HEK293T (cell line): ENCODE results near the gene RASSF5.

Experiments used
- BHLHE40 ChIP-seq: fragments of 450-650 bp; IDR thresholded peaks from 2 replicates; pipeline ENCODE4 v1.6.1; 2016; ENCODE audit warnings: mild to moderate bottlenecking, moderate library complexity, borderline replicate concordance
- ELF4 ChIP-seq: fragments of 450-650 bp; IDR thresholded peaks from 2 replicates; pipeline ENCODE4 v1.6.1; 2017; ENCODE audit warnings: antibody characterized with exemption
- FOXA1 ChIP-seq: fragments of 450-650 bp; IDR thresholded peaks from 2 replicates; pipeline ENCODE4 v1.6.1; 2016; ENCODE audit warnings: mild to moderate bottlenecking
- FOXK2 ChIP-seq: fragments of 450-650 bp; IDR thresholded peaks from 2 replicates; pipeline ENCODE4 v1.6.1; 2016; ENCODE audit warnings: mild to moderate bottlenecking
- LEF1 ChIP-seq: fragments of 450-650 bp; IDR thresholded peaks from 2 replicates; pipeline ENCODE4 v1.6.1; 2017; ENCODE audit warnings: mild to moderate bottlenecking, borderline replicate concordance
- SP1 ChIP-seq: fragments of 450-650 bp; IDR thresholded peaks from 2 replicates; pipeline ENCODE4 v1.6.1; 2017
- TARDBP ChIP-seq: fragments of 450-650 bp; IDR thresholded peaks from 2 replicates; pipeline ENCODE4 v1.6.1; 2016

DNA sequence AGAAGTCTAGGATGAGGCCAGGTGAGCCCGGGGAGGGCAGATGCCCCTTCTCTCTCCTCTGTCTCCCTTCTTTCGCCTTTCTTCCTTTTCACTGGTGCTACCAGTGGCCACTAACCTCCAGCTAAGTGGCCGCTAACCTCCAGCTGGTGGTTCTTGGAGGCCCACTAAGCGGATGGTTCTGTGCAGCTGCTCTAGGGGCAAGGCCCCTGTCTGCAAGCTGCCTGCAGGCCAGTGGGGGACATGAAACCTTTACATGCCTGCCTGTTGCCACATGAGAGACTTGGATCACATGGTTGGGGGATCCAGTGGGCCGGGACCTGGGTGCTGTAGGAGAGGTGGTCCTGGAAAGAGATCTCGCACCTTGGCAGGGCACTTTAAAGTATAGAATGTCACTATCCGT lies 19.4 kb upstream of the RASSF5 start:
- TF ChIP-seq FOXK2 (no peak), BHLHE40 (no peak), SP1 (no peak), FOXA1 (no peak), ELF4 (no peak), LEF1 (no peak), TARDBP (no peak)
